Stimulated activated CD8-positive, alpha-beta memory T cell treated with anti-CD3 and anti-CD28 coated beads, Interleukin-4, amount 100 ng/mL, for 1 hour (primary cell): Measurements from ENCODE around the gene SFXN2.
"Not testable (repeated sequence)": the region's sequence is repeated elsewhere in the genome, so short reads cannot be mapped to it uniquely, and the experiment has no call there.

ENCODE experiments used
- DNase-seq, 2 donors: peaks; one replicate each; pipeline ENCODE4 v3.0.0-alpha.2; 2020; ENCODE audit warnings: low read depth in 2 of 2, low spot score in 1 of 2

SFXN2 gene

GRCh38 chr10:102714621-102715455 is at the start of gene SFXN2:
Gene SFXN2, plus strand, starts transcription at chr10:102714636. Its CDS starts 12,001 bp downstream, at chr10:102726637.
- no peak for DNase-seq

DNA sequence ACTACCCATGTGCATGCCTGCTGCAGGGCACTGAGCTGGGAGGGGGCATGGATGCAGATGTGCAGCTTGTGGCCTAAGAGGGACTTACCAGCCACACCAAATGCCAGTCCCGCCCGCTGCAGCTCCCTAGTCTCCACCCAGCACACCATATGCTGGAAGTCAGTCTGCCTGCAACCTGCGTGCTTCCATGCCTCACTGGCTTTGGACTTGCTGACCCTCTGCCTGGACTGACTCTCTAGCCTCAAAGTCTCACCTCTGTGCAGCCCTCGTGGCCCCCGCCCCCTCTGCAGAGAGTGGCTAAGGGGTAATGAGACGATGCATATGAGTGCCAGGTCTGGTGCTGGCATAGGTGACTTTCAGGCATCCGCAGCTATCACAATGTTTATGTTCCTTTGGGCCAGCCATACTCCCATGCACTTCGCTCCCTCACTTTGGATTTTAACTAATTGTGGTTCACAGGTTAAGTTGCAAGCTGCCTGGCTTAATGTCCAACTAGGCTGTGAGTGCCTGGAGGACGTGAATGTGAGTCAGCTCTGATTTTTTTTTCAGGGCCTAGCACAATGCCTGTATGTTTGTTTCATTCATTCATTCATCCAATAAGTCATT is 48.4 kb upstream of the SFXN2 start:
- DNase-seq, result no peak

GRCh38 chr10:102667411-102667810 is 47.0 kb upstream of the SFXN2 start:
- not testable (repeated sequence) for DNase-seq

DNA sequence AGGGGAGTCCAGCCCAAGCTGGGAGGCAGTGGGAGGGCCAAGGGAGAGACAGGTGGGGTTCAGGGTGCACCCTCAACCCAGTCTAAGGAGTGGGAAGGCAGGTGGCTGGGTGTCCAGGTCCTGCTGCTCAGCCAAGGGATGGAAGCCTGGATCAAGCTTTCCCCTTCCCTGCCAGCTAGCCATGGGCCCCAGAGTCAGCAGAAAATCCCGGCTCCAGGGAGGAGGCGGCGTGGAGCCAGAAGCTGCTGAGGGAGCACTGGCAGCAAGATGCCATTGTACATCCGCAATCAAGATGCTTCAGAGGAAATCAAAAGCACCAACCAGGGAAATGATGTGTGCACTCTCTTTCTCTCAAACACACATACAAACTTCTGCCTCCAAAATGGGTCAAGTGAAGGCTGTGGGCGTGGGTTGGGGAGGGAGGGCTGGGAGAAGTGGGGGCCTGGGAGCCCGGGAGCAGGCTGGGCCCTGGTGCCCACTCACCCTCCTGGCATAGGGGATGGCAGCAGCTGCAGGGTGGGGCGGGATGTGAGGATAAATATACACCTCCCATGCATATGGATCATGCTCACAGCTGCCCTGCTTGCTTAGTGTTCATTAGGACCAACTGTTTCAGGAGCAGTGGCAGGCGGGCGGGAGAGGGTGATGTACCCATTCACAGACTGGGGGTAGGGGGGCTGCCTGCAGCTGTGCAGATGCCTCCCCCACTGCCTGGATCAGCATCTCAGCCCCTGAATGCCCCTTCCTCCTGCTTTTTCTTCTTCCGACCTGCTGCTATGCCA is 45.9 kb upstream of the SFXN2 start:
- DNase-seq, result no peak

- DNase-seq, result no peak
These were observed 45.0 kb upstream of the SFXN2 start for GRCh38 chr10:102669206-102670064.

DNA sequence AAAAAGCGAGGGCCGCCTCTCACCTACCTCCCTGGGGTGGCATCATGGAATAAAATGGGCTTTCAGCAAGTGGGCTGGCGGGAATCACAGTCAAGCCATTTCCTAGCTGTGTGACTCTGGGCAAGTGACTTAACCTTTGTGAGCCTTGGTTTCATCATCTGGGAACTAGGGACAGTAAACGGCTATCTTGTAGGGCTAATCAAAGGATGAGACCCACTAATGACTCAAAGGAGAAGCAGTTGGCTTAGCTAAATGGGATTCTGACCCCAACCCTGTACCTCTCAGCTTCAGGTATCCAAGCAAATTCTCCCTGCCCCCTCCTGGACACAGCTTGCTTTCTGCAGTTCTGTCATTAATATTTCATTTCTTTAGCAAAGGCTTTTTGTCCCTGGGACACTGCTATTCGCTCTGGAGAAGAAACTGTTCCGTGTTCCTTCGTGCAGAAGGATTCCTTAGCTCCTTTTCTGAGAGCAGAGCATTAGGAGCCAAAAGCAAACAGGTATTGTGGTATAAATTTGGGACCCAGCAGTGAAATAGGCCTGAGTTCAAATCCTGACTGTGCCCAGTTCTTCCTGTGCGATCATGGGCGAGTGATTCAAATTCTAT is 44.3 kb upstream of the SFXN2 start:
- DNase-seq, result no peak

DNA sequence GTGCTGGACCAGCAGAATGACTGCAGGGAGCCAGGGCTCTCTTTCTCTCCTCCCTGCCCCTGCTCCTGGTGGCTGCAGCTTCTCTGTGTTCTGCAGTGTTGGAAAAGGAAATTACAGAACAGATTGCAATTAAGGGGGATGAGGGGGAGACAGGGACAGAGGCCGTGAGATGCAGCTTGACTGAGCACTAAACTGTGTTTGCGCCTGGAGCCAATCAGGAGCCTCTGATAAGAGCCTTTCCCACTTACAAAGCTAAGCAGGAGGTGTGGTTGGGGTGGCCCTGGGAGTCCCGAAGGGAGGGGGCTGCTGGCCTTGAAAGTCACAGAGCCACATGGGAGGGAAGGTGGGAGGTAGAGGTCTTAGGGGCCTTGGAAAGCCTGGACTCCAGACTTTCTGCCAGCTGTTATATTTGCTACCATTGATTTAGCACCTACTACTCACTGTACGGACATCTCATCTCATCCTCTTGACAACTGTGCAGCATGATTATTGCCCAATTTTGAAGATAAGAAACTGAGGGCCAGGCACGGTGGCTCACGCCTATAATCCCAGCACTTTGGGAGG is 43.5 kb upstream of the SFXN2 start:
- no peak for DNase-seq

DNA sequence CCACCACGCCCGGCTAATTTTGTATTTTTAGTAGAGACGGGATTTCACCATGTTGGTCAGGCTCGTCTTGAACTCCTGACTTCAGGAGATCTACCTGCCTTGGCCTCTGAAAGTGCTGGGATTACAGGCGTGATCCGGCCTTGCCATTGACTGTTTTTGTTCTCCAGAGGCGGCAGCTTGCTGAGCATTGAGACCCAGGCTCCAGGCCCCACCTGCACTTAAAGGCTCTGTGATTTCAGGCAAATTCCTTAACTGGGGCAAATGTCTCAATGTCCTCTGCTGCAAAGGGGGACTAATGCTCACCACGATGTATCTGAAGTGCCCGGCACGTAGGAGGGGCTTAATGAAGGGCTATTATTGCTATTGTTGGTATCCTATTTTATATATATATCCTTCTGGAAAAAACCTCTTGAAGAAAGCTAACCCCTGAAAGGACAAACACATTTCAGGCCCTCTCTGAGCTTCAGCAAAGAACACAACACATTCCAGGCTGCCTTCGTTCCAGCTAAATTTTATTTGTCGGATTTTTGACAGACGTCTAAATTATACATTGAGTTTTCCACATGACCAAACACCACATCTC is 41.1 kb upstream of the SFXN2 start:
- DNase-seq, result no peak

GRCh38 chr10:102673819-102674511 is 40.5 kb upstream of the SFXN2 start:
- DNase-seq, result peak in 1 of 2 donors; percentile 35

GRCh38 chr10:102674566-102674965 is 39.9 kb upstream of the SFXN2 start:
- no peak for DNase-seq

- no peak for DNase-seq
These were observed 39.3 kb upstream of the SFXN2 start for GRCh38 chr10:102675011-102675665.

- DNase-seq, result no peak
These were observed 38.5 kb upstream of the SFXN2 start for GRCh38 chr10:102675666-102676533.

- DNase-seq, result no peak
These were observed 37.7 kb upstream of the SFXN2 start for GRCh38 chr10:102676534-102677315.

- DNase-seq, result no peak
These were observed 36.9 kb upstream of the SFXN2 start for GRCh38 chr10:102677331-102678067.

DNA sequence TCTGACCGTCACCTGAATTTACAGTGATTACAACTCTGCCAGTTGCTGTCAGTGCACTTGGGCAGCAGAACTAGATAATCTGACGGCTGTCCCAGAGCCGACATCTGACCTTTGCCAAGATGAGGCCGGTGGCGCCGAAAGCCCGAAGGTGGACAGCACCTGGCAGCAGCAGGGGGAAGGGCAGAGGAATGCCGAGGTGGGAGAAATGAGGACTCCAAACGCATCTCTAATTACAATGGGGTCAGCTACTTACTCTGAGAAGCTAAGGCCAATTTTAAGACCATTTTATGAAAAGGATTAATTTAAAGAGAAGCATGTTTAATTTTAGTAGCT is 36.4 kb upstream of the SFXN2 start:
- DNase-seq, result no peak

DNA sequence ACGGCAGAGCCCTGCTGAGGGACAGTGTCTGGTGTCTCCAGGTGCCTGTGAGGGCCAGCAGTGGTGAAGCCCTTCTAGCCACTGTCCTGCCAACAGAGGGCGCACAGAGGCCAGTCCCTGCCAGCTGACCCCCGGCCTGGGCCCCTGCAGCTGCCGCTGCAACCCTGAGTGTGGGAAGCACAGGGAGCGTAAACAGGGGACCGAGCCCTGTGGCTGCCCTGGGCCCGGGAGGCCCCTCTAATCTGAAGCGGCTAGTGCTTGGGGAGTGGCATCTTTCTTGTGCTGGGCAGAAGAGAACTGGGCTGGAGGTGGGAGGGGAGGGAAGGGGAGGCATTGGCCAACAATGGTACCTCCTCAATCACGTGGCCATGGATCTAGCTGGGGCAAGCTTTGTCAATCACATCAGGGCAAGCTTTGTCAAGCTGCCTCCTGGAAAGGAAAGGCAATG is 35.6 kb upstream of the SFXN2 start:
- DNase-seq, result no peak
